Superior temporal gyrus (tissue), 1 donor: ENCODE data around the gene PLEKHA6.

Experiments used
- DNase-seq: peaks from one replicate; pipeline ENCODE4 v3.0.0-alpha.2; 2016; ENCODE audit errors: extremely low spot score

The PLEKHA6 gene

GRCh38 chr1:204359474-204360255, at the start of gene PLEKHA6:
TSS of gene PLEKHA6 (minus strand) at chr1:204359929. CDS start at chr1:204273727, 86,202 bp downstream.
- peak; percentile 81 for DNase-seq

- no peak for DNase-seq
Measured at GRCh38 chr1:204409123-204409522, 49.4 kb upstream of the PLEKHA6 start.

- DNase-seq = no peak
Measured at GRCh38 chr1:204408602-204409001, 48.9 kb upstream of the PLEKHA6 start.

- peak; percentile 79 for DNase-seq
Measured at GRCh38 chr1:204408074-204408507, 48.4 kb upstream of the PLEKHA6 start.

GRCh38 chr1:204407295-204407971, 47.7 kb upstream of the PLEKHA6 start:
- DNase-seq = no peak

GRCh38 chr1:204406621-204407020, 46.9 kb upstream of the PLEKHA6 start:
- DNase-seq = no peak

GRCh38 chr1:204405988-204406387, 46.3 kb upstream of the PLEKHA6 start:
- no peak for DNase-seq

GRCh38 chr1:204404629-204405028, 44.9 kb upstream of the PLEKHA6 start:
- DNase-seq = no peak

GRCh38 chr1:204402391-204402790, 42.7 kb upstream of the PLEKHA6 start:
- DNase-seq = no peak

- no peak for DNase-seq
Measured at GRCh38 chr1:204401730-204402129, 42.0 kb upstream of the PLEKHA6 start.

GRCh38 chr1:204400882-204401510, 41.3 kb upstream of the PLEKHA6 start:
- DNase-seq = no peak

- peak; percentile 88 for DNase-seq
Measured at GRCh38 chr1:204398197-204399125, 38.7 kb upstream of the PLEKHA6 start.

GRCh38 chr1:204396015-204396583, 36.4 kb upstream of the PLEKHA6 start:
- no peak for DNase-seq

GRCh38 chr1:204391629-204392028, 31.9 kb upstream of the PLEKHA6 start:
- DNase-seq = no peak

- DNase-seq = no peak
Measured at GRCh38 chr1:204390751-204391466, 31.2 kb upstream of the PLEKHA6 start.

GRCh38 chr1:204385727-204386126, 26.0 kb upstream of the PLEKHA6 start:
- DNase-seq = no peak

- DNase-seq = peak; percentile 69
Measured at GRCh38 chr1:204384636-204385352, 25.1 kb upstream of the PLEKHA6 start.

GRCh38 chr1:204383163-204383904, 23.6 kb upstream of the PLEKHA6 start:
- no peak for DNase-seq

- no peak for DNase-seq
Measured at GRCh38 chr1:204382714-204383083, 23.0 kb upstream of the PLEKHA6 start.
